HG02943 (cell line): Measurements from ENCODE around the gene SCO1.
"Not testable (repeated sequence)": the region's sequence is repeated elsewhere in the genome, so short reads cannot be mapped to it uniquely, and the experiment has no call there.

Source experiments
- ATAC-seq: cut with Tn5 transposase; IDR thresholded peaks from one replicate; pipeline ENCODE4 v1.9.1; 2021; ENCODE audit warnings: mild to moderate bottlenecking, low read depth, moderate library complexity; ENCODE audit not compliant: unreplicated experiment

Gene SCO1

DNA sequence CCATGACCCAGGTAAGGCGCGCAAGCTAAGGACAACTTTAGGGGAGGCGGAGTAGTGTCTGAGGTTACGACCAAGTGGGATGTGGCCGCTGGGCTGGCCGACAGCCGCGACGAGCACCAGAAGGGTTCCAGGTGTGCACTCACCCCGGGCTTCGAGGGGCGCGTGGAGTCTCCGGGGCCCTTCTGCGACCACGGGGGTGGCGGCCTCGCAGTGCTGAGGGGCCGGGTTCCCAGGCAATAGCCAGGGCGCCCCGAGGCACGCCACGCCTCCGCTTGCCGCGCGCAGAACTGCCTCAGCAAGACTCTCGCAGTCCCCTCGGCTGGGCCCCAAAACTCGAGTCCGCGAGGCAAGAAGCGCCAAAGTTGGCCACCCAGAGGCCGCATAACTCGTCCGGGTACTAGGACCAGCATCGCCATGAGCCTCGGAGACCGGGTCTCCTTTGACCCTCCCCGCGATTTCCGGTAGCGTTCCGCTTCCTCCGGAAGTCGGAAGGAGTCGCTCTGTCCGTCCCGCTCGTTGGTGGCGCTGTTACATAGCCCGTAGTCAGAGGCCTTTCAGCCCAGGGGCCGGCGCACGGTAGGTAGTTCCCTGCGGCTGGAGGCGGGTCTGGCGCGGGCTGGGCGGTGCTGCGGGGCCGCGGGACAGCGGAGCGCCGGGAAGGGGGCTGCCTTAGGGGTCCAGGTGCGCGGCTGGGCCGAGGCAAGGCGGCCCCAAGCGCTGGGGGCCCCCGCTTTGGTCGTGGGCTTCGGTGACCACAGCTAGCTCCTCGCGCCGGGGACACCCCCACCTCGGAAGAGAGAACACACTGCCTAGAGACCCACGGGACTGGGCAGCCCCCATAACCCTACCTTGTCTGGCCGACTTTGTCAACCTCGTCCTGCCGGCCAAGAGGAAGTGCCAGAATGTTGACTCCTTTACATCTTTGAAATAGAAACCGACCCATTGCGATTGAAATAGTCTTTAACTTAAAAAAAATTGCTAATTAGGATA lies at the start of gene SCO1, which contains the start of gene ADPRM:
SCO1 (minus strand) TSS at position 442 of the 990 bp plus-strand sequence; CDS start at position 416, 26 bp downstream.
ADPRM (plus strand) TSS at position 503 of the 990 bp plus-strand sequence. CDS start 7,333 bp downstream, outside the sequence.
- peak; percentile 97 for ATAC-seq

DNA sequence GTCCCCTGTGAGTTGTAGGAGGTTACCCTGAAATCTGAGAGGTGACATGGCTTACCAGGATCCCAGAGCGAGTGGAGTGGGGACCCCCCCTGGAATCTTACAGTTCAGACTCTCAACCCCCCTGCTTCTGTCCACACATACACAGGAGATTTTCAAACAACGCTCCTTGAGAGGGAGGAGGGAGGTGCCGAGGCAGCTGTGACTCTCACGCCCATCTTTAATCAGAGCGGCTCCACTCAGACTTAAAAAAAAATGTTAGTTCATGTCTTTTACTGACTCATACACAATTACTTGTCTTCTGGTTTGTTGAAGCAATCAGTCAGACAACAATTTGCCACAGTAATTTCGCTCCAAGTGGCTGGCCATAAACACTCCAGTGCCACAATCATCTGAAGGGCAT lies 47.9 kb upstream of the SCO1 start:
- no peak for ATAC-seq

DNA sequence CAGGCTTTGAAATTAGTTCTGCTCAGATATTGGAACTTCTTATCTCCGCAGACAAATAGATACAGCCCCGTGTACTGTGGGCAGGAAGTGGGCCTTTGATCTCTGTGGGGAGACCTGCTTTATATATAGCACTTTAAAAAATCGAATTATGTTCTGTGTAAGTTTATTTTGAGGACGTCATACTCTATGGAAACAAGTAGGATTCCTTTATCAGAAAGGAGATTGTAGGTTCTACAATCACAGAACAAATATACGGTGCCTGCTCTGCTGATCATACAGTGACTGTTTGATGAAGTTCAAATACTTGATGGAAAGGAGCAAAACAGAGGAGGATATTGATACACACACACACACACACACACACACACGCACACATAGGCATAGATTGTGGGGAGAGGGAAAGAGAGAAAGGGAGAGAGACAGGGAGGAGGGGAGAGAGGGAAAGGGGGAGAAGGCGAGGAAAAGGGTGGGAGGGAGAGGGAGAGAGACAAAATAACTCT lies 47.2 kb upstream of the SCO1 start:
- no peak for ATAC-seq

DNA sequence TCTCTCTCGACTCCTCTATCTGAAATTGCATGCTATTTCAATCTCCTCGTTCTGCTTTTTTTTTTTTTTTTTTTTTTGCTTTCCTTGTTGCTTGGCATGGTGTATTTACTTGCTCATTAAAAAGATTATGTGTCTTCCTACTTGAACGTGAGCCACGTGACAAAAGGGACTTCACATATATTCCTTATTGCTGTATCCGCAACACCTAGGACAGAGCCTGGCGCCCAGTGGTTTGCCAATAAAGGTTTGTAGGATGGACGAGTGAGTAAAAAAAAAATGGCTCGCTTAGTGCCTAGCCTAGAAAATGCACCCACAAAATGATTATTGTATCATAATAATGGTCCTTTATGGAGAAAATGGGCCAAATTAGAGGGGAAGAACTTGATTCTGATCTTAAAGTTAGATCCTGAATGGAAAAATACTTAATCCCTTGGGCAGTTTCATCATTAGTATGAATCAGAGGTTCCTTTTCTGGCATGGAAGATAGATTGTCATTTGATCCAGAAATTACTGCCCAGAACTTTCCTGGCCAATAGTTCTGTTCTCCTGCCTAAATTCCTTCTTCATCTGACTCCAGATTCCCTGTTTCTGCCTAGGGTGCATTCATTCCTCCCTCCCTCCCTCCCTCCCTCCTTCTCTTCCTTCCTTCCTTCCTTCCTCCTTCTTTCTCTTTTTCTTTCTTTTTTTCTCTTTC lies 46.1 kb upstream of the SCO1 start:
- ATAC-seq, result no peak

DNA sequence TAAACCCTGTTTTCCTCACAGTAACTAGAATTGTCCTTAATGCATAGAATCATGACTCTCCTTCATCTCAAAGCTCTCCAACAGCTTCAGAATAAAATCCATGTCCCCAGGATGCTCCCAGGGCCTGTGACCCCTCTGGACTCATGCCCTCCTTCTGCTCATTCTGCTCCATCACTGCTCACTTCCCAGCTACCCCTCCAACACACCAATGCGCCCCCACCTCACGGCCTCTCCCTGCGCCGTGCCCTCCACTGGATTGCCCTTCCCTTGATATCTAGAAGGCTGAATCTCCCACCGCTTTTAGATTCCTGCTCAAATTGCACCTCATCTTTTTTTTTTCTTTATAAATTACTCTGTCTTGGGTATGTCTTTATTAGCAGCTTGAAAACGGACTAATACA lies 45.1 kb upstream of the SCO1 start:
- ATAC-seq, result no peak

DNA sequence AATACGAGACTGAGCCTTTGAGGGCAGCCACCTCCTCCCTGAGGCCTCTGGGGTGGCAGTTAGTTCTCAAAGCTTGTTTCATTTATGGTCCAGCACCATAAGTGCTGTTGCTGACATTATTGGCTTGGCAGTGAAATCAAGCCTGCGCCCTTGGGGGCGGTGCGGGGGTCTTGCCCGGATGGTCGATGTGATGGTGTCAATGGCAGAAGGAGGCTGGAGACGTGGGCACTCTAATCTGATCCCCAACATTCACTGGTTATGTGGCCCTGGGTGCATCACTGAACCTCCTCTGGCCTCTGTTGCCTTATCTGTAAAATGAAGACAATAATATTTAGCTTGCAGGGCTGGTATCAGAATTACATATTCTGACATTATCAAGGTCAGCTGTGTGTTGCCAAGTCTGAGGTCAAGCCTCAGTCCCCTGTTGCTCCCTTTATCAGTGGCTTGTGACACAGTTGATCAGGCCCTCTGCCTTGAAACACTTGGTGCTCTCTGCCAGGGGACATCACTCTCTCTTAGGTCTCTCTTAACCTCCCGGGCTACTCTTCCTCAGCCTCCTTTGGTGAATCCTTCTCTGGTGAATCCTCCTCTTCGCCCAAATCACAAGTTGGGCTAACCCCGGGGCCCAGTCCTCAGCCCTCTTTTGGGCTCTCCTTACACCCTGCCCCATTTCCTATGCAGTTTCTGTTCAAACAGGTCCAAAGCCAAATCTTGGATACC lies 44.2 kb upstream of the SCO1 start:
- ATAC-seq, result no peak

DNA sequence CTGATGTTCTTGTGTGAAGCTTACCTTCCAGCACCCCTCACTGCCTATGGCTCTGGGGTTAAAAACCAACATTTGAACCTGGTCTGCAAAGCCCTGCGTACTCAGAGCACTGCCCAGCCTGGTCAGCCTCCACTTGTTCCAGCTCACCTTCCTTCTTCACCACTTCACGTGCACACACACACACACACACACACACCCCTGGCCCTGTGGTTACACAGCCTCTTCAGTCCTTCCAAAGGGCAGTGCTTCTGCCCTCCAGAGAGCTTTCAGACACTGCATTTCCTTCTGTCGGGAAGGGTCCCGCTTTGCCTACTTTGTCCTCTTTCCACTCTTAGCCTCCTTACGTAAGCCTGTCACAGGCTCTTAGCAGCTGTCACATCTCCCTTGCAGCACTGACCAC lies 42.1 kb upstream of the SCO1 start:
- no peak for ATAC-seq

DNA sequence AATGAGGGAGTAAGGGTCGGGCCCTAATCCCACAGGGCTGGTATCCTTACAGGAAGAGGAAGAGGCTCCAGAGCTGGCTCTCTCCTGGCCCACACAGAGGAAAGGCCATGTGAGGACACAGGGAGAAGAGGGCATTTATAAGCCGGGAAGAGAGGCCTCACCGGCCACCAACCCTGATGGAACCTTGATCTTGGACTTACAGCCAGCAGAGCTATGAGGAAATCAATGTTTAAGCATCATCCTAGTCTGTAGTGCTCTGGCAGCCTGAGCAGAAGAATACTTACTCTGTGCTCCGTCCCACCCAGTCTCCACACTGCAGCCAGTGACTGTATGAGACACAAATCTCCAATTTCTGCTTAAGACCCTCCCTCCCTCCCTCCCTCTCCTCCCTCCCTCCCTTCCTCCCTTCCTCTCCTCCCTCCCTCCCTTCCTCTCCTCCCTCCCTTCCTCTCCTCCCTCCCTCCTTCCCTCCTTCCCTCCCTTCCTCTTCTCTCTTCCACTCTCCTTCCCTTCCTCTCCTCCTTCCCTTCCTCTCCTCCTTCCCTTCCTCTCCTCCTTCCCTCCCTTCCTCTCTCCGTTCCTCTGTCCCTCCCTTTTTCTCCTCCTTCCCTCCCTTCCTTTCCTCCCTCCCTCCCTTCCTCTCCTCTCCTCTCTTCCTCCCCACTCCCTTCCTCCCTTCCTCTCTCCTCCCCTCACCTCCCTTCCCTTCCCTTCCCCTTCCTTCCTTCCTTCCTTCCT lies 41.4 kb upstream of the SCO1 start:
- ATAC-seq, result no peak

DNA sequence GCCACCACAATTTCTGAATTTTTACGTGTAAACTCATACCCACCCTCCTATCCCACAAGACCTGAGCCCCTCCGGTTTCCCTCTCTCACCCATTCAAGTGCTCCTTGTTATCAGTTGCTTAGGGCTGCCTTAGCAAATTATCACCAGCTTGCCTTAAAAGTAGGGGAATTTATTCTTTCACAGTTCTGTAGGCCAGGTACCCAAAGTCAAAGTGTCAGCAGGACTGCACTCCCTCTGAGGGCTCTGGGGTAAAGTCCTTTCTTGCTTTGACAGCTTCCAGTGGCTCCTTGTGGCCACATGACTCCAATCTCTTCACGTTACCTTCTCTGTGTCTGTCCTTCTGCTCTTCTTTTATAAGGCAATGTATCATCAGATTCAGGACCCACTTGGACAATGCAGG lies 40.4 kb upstream of the SCO1 start:
- no peak for ATAC-seq

DNA sequence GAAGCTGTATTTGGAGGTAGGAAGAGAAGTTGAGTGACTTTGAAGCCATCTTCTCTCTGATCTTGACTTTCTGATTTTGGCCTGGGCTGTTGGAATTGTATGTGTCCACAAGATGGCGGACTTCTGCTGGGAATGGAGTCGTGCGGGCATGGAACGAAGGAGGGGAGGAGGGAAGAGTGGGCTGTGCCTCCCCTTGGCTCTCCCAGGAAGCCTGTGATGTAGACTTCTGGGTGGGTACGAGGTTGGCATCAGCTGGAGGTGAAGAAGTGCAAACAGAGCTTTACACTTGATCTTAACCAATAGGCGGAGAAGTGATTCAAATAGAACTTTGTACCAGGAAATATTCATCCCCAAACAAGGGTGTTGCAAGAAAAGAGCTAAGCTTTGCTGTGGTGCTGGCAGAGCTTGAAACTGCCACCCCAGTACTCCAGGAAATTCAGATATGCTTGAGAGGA lies 39.9 kb upstream of the SCO1 start:
- ATAC-seq, result no peak

DNA sequence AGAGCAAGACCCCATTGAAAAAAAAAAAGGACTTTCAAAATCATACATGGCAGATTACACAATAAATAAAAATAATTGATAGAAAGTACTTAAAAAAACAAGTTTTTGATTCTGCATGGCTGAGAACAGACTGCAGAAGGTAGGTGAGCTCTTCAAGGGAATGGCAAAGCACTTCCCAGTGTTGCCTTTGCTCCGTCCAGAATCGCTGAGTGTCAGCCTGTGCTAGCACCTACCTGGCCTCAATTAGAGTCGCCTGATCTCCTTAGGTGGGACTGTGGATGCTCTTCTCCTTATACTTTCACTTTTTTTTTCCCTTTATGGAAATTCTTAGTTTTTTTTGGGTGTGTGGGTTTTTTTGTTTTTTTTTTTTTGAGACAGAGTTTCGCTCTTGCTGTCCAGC lies 38.5 kb upstream of the SCO1 start:
- no peak for ATAC-seq

DNA sequence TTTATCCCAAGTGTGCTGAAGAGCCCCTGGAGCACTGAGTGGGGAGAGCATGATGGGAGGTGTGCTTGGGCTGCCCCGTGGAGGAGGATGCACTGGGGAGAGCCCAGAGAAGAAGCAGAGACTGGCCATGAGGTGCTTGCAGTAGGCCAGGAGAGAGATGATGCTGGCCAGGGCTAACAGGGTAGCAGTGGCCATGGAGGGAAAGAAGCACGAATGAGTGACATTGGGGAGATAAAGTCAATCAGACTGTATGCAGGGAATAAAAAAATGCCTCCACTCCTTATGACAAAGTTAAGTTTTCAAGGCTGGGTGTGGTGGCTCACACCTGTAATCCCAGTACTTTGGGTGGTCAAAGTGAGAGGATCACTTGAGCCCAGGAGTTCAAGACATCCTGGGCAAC lies 37.9 kb upstream of the SCO1 start:
- ATAC-seq, result no peak

DNA sequence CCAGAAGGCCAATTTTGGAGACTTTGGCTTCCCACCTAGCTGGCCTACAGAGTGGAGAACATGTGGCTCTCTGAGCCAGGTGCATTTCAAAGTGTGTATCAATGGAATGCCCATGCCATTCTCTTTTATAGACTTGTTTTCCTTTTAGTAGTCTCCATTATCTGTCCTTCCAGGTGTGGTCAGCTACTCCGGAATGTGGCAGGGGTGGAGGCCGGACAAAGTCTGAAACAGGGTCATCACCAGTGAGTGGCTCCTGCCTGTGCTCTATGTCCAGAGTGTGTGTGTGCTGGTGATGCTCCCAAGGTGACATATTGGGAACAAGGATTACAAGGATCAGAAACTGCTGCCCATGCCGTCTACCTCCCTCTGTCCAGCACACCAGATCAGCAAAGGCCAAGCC lies 36.3 kb upstream of the SCO1 start:
- no peak for ATAC-seq

DNA sequence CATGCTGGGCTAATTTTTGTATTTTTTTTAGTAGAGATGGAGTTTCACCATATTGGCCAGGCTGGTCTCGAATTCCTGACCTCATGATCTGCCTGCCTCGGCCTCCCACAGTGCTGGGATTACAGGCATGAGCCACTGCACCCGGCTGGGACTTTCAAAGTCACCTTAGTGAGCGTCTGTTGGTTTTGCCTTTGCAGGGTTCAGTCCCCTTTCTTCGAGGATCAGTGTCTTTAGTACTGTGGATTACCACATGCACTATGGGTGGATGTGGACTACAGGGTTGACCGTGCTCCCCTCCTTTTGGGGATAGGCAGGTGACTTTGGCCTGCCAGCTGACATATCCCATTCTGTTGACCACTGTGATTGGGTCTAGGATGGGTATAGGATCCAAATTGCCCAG lies 34.8 kb upstream of the SCO1 start:
- ATAC-seq, result not testable (repeated sequence)

DNA sequence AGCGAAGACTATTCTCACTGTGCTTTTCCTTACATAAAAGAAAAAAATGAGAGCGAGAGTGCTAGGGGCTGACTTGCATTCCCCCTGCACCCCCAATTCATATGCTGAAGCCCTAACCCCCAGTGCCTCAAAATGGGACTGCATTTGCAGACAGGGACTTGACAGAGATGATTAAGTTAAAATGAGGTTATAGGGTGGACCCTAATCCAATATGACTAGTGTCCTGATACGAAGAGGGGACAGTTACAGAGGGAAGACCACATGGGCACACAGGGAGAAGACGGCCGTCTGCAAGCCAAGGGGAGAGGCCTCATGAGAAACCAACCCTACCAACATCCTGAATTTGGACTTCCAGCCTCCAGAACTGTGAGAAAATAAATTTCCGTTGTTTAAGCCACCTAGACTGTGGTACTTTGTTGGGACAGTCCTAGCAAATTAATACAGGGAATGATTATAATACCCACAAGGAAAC lies 34.1 kb upstream of the SCO1 start:
- no peak for ATAC-seq

DNA sequence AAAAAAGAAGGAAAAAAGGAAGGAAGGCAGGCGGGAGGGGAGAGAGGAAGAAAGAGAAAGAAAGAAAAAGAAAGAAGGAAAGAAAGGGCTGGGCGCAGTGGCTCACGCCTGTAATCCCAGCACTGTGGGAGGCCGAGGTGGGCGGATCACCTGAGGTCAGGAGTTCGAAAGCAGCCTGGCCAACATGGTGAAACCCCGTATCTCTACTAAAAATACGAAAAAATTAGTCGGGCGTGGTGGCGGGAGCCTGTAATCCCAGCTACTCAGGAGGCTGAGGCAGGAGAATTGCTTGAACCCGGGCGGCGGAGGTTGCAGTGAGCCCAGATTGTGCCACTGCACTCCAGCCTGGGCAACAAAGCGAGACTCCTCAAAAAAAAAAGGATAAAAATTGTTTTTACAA lies 32.9 kb upstream of the SCO1 start:
- not testable (repeated sequence) for ATAC-seq

DNA sequence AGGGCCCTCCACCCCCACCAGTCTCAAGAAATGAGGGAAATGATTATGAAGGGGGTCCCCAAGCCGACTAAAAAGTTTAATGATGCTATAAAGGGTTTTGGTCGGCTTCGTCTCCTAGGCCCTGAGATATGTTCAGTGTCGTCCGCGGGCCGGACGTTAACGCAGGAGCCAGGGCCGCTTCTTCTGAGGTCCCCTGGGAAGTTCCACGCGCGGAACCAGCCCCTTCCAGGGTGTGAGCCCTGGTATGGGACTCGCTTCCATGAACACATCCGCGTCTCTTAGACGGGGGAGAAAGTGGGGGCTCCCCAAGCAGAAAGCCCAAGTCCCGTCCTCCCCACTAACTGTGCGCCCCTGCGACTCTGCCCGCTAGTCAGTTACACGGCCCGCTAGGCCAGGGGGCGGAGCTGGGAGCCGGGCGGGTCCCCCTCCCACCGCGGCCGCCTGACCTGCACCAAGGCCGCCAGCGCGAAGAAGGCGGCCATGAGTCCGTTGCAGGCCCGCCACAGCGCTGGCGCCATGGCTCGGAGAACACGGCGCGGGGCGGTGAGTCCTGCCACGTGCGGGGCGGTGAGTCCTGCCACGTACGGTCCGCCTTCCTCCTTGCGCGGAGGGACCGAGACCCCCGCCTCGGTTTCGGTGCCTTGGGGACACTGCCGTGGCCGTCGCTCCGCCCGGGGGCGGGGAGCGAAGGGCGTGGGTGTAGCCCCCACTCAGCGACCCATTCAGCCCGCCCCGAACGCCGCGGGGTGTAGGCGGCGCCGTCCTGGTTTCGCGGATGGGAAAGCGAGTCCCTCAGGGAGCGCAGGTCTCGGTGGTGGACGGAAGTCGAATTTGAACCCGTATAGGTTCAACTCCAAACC lies 32.2 kb upstream of the SCO1 start, which contains the start of gene TMEM220:
TMEM220 (minus strand) TSS at position 690 of the 860 bp plus-strand sequence; CDS start at position 518, 172 bp downstream.
- peak; percentile 68 for ATAC-seq

DNA sequence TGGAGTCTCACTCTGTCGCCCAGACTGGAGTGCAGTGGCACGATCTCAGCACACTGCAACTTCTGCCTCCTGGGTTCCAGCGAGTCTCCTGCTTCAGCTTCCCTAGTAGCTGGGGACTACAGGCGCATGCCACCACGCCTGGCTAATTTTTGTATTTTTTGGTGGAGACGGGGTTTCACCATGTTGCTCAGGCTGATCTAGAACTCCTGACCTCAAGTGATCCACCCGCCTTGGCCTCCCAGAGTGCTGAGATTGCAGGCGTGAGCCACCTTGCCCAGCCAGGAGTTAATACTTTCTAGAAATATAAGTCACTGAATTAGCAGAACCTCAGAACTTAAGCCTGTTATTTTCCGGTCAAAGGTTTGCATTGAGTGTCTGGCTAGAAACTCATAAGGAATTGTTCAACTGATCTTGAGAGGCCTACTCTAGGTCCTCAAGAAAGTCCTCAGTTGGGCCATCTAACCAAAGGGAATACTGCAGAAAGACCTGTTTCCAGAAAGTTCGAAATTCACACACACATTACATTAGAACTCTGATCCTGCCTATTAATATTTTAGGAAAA lies 31.1 kb upstream of the SCO1 start:
- ATAC-seq, result no peak
